Activated effector memory CD4-positive, alpha-beta T cell treated with anti-CD3 and anti-CD28 coated beads, Interleukin-2, amount 50 U/mL, for 16 hours (primary cell): ENCODE results near the gene FIGN.

Source experiments
- DNase-seq: peaks from one replicate; pipeline ENCODE4 v3.0.0-alpha.2; 2020

The FIGN gene

DNA sequence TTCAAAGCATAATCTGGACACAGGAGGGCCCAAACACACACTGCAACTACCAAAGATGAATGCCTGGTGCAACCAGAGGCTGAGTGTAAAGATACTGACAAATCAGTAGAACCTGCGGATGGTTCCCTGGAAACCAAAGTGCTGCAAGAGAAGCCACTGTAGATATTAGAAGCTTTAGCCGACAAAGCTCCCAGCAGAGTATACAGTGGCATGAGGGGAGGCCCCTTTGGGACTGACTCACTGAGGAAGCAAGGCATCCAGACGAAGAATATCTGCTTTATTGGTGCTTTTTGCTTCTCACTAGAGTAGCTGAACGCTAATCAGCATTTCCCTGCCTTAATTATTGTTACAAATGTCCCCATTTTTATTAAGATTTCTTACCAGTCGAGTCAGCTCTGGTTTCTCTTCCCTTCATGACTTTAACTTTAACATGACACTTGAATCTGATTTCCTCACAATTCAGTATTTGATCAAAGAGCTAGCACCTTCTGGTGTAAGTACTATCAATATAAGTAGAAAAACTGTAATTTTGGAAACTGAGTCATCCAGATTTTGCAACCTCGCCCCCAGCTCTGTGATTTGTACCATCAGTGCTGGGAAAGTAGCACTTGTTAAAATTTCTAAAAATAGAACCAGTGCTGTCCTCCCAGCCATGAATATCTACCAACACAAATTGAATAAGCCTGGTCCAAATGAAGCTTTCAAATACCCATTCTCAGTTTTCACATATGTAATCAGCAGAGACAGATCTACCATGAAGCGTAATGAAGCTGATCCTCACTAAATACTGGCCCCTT is 34.2 kb downstream of the FIGN start:
- no peak for DNase-seq

DNA sequence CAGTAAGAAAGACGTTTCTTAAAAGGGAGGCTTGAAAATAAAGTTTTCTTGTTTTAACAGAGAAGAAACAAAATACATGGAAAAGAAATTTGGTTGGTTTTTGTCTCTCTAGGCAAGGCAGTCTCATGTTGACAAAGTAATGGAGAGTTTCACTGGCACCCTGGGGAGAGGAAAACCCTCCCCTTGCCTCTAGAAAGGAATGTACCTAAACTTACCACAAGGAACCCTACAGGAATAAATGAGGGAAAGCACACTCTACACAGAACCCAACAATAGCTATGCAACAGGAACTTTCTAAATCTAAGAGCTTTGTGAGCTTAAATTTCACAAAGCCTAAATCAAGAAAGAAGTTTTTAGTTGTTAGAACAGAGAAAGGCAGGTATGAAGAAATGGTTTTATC is 37.0 kb downstream of the FIGN start:
- no peak for DNase-seq

DNA sequence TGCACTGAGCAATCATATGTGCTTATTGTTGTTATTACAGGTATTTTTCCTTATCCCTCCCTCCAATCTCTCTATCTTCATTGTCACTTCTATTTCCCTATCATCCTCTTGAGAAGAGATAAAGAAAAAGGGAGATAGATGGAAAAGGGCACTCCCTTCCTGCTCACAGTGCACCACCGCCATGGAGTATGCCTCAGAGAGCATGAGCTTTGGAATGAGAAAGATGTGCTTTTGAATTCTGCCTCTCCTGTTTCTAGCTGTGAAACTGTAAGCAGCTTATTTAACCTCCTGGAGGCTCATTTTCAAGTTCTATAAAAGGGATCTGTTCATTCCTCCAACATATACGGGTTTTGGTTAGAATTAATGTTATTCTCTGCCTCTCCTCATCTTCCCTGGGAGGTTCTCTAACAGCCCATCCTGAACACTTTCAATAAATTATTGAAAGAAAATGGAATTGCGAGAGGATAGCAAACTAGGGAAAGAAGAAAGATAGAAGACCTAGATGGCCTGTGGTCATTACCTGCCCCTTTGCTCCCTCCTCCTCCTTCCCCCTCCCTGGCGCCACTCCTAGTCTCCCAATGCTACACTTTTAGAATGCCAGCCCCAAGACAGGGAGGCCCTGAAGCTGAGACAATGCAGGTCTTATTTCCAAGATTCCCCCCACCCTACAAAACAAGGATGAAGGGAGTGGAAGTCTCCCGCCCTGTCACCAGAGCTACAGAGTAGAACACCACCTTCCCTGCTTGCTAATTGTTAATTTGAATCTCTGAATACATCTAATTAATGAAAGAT is 37.8 kb downstream of the FIGN start:
- no peak for DNase-seq

DNA sequence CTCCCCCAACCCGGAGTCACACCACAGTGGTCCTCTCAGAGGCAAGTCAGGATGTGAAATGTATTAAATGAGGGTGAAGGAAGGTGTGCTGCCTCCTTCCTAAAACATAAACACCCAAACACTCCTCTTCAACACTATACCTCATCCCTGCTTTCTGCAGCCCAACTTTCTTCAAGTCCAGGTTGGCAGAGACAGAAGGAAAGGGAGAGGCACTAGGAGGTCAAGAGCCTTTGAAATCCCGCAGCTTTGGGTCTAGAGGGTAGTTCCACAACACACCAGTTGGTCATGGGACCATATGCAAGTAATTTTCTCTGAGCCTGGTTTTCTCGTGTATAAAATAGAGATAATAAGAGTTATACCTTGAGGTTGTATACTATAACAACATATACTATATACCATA is 38.4 kb downstream of the FIGN start:
- DNase-seq: no peak

DNA sequence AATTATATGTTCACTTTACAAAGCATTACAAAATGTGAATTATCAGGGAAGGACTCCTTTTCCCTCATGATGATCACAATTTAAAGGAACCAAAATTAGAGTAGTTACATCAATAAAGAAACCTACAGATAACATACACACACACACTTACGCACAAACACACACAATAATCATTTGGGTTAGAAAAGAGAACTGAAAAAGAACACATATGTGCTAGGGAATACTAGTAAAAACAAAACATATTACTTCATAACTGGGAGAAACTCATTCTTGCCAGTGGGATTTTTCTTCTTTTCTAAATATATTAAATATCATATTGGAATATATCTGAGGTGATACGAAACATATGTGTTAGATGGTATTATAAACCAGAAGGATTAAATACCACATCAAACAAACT is 42.3 kb downstream of the FIGN start:
- DNase-seq: no peak

DNA sequence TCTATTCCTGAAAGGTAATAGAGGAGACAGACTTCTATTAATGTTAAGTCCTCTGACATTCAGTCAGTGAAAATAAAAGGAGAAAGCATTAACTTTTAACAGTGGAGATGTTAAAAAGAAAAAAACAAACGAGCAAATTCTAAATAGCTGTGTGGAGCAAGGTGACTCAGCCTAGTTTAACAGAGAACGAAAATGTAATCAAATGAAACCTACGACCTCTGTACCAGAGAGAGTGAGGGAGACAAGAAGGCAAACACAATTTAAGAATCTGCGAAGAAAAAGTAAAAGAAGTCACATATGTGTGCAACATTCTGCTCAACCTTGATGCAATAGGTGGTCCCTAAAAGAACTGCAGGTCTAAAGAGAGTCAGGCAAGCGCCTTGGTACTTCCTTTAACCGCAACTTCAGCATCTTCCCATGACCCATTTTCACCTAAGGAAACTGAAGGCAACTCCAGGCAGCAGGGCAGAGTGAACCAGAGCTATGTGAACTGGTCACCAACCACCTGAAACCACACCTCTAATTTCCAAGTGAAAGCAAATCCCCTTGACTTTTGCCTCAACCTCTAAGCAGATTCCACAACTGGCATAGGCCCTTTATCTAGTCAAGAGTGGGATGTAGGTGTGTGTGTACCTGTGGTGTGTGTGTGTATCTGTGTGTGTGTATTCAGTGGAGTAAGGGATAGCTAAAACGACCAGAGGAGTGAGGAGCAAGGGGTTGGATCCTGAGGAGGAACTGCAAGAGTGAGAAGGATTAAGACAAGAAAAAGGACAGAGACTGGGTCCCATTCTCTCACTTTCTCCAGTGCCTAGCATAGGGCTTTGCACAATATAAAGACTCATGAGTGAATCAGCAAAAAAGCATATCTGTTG is 43.0 kb downstream of the FIGN start:
- no peak for DNase-seq

DNA sequence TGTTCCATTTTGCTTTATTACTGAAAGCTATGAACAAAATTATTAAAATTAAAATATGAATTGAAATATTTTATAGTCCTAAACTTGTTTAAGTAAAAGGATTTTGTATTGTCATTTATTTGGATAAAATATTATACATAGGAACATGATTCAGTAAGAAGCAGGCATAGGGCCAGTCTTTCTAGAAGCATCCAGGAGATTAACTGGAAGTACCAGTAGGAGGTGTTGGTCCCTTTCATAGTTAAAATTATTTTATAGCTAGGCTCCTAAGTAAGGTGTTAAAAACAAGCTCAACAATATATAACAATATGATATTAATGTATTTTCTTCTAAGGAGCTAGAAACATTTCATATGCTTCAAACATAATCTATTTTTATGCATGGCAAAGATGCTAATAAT is 43.7 kb downstream of the FIGN start:
- no peak for DNase-seq

DNA sequence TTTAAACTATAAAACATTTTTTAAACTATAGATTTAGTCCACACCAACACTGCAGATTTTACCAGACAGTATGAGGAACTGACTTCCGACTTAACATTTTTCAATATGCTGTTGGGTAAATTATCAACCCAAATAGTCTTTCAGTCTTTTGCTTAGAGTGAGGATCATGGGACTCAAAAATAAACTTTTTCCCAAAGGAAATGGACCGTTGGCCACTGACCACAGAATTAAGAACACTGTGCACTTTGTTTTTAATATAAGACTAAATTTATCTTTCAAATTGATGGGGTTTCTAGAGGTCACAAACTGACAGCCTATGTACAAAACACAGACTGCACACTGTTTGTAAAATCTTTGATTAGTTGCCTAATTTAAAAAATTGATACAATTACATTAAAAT is 44.9 kb downstream of the FIGN start:
- no peak for DNase-seq

DNA sequence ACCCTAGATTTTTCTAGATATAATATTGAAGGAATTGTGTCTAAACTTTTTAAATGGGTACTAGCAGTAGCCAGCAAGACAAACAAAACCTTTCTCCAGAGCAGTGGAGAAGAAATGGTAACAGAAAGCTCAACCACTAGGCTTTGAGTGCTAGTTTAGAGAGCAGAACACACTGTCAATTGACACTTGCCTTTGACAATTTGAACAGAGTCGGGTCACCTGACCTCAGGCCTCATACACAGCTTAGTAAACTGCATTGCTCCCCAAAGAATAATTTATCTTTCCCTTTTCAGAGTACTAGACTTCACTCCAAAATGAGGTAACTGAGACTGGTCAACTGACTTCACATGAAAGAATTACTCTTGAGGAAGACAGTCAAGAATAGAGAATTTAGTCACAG is 48.6 kb downstream of the FIGN start:
- DNase-seq: no peak

DNA sequence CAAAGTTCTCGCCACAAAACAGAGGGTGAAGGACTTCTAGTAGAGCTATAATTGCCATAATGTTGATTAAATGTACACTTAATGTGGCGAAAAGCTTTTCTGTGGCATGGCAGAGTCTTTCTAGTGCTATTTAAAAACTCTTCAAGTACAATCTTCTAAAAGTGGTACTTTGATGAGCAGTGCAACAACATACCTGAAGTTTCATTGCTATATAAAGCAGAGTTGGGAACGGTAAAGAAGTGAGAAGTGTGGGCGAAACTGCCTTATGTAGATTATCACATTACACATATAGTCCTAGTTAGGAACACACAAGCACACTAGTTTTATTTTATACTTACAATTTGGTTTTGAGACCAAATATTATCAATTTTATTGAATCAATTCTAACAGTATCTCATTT is 49.5 kb downstream of the FIGN start:
- no peak for DNase-seq

DNA sequence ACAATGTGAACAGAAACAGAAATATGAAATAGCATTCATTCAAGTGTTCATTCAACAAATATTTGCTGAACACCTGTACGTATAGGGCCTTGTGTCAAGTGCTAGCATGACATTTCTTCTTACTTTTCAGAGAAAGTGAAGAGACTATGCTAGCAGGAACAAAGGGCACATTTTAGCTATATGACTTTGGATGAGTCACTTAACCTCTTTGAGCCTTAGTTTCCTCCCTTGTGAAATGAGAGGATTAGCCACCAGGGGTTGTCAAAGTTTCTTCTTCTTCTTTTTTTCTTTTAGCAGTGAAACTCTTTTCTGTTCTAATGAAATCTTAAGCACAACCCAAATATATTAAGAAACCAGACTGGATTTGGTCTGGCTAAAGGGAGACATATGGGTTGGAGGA is 53.1 kb downstream of the FIGN start:
- no peak for DNase-seq

DNA sequence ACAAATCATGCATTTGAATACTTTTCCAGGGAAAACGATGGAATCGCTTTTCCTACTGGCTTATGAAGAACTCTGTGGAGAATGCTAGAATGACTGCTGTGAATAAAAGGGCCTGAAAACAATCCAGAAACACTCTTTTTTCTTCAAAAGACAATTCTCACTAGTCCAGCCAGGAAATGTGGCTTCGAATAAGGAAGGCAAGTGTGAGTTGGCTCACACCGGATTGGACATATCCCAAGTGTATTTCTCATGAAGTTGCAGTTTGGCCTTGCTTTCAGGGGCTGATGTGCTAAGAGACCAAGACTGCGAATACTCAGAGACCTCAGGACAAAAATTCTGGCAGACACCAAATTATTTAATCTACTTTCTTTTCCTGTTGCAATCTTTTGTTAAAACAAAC is 54.1 kb downstream of the FIGN start:
- DNase-seq: no peak

DNA sequence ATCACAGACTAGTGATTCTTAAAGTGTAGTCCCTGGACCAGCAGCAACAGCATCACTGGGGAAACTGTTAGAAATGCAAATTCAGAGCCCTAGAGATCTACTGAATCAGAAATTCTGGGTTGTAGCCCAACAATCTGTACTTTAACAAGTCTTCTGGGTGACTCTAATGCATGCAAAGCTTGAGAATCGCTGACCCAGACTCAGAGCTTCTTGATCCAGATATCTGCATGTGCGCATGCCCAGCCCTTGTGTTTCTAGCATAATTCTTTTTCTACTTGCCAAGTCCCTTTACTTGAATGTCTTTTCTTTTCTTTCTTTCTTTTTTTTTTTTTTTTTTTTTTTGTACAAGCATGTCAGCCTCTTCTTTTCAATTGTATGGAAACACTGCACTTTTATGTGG is 60.4 kb downstream of the FIGN start:
- DNase-seq: no peak

DNA sequence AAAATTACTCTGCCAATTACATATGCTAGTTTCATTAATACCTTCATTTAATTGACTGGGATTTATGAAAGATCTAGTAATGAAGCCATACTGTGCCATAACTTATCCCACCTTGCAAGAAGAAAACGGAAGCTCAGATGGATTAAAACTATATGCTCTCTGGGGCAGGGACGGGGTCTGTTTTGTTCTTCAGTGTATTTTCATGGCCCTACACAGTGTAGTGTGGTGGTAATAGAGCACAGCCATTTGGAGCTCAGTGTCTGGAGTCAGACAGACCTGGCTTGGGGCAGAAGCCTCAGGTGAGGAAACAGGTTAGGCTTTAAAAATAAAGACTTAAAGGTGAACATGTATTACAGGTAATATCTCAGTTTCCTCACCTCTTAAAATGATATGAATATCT is 62.3 kb downstream of the FIGN start:
- DNase-seq: no peak

DNA sequence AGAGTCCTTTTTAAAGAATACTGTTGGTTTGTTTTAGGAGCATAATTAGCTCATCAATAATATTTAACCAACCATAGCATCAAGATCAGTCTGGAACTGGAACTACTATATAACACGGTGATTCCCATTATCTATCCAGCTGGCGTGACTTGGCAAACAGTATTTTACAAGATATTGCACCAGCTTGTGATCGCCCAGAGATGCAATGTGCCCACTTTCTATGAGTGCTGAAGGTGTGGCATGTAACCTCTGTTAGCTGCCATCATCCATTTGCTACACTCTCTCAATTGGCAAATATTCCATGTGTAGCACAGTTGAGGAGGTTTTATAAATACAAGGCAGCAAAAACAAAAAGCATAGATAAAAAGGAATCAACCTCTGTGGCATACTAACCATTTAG is 64.9 kb downstream of the FIGN start:
- no peak for DNase-seq

DNA sequence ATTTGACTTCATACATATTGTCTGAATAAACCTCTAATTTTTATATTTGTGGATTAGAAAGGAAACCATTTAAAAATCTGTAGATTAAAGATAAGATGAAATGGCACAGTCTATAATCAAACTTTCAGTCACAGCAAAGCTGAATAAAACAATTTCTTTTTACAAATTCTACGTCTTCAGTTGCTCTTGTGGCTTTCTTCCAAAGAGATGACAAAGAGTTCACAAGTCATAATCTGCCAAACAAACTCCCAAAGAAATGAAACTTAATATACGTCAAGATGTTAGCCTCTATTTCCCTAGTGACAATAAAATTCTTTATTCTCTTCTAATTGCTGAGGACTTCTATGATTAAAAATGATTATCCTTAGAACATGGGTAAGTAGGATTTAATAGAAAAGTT is 66.3 kb downstream of the FIGN start:
- no peak for DNase-seq

DNA sequence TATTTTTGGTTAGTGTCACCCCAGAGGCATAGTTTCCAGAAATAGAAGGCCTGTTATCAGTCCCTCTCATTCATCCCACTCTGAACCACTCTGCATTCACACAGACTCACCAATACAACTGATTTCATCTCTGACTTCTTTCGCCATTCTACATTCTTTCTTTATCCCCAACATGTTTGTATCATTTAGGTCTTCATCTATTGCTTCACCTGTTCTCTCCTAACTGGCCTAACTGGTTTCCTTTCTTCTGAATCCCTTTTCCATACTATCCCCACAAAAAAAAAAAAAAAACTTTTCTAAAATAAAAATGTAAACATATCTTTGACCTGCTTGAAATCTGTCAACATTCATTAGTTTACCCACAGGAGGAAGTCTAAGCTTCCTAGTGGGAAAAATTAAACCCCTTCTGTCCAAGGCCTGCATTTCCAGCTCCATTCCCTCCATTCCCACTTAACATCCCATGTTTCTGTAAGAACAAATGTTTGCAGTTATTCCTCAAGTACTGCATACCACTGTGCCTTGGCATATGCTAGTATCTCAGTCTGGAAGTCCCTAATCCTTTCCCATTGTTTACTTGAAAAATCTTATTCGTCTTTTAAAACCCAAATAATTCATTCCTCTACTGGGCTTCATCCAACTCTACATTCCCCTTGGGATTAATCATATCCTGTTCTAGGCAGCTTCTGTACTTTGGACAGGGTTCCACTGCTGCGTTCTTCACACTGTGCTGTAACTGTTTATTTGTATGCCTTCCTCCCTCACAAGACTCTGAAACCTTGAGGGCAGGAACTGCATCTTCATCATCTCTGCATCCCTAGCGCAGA is 68.5 kb downstream of the FIGN start:
- DNase-seq: no peak

DNA sequence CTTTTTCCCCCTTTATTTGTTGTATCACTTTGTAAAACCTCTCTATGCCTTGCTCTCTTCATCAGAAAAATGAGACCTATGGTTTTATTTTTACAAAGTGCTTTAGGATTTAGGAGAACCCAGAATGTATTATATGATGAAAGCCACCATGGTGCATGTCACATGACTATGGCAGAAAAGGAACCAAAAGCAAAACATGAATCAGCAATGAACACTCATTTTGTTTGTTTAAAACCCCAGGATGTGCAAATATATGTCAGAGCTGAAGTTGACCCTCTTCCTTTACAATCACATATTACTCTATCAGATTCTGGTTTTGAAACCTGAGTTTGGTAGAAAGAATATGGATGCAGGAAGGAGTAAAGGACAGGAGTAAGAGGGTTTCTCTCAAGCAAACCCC is 70.0 kb downstream of the FIGN start:
- DNase-seq: no peak

DNA sequence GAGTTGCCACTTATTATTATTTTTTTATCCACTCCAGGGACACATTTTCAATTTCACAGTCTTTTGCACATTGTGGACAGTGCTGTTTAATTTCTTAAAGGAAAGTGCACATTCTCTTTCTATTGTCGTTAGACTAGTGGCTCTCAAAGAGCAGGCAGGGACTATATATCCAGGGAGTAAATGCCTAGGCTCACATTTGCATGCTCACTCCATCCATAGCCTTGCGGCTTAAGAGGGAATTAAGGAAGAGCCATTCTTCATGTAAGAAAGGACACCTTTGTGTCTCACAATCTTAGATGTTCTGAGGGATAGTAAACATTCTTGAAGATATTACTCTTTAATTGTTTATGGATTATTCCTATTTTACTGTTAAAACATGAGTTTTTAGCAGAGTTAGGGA is 70.8 kb downstream of the FIGN start:
- DNase-seq: no peak

DNA sequence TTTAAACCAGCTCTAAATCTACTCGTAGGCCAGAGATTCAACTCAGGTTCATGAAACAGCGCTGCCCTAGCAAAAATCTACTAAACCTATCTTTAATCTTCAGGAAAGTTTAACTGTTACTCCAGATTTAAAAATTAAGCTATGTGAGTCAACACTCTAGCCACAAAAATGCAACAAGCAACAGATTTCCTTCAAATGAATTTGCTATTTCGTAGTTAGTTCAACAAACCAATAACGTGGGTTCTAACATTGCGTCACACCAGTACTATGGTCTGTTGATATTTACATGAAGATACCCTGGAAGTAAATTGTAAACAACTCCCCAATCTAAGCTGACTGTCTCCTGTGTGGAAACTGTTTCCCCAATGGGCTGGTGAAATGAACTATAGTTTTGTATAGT is 71.2 kb downstream of the FIGN start:
- DNase-seq: no peak

DNA sequence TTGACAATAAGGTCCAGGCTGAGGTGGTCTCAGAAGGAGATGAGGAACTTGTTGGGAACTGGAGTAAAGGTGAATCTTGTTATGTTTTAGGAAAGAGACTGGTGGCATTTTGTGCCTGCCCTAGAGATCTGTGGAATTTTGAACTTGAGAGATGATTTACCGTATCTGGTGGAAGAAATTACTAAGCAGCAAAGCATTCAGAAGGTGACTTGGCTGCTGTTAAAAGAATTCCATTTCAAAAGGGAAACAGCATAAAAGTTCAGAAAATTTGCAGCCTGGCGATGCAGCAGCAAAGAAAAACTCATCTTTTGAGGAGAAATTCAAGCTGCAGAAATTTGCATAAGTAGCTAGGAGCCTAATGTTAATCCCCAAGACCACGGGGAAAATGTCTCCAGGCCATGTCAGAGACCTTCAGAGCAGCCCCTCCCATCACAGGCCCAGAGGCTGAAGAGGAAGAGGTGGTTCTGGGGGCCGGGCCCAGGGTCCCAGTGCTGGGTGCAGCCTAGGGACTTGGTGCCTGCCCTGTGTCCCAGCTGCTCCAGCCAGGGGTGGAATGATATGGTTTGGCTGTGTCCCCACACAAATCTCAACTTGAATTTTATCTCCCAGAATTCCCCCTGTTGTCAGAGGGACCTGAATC is 73.5 kb downstream of the FIGN start:
- DNase-seq: no peak

DNA sequence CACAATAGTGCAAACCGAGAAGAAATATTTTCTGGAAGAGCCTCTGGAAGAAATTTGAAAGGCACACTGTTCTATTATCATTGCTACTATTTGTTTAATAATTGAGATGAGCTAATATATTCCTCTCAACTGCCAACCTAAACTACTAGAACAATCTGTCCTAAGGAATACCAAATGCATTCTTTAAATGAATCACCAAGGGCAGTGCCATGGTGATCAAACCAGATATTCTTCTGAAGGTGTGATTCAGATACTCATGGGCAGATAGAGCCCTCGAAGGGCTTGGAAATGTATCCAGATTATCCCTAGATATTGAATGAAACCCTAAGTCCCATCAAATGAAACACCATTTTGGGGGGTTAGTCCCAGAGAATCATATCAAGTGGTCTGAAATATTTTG is 76.6 kb downstream of the FIGN start:
- no peak for DNase-seq
